DOHH2 (cell line): Measurements from ENCODE around the gene CBR3.

Experiments used
- CTCF ChIP-seq: fragments of 200-600 bp; sonication (generic); IDR thresholded peaks from one replicate; pipeline ENCODE4 v1.5.1; 2014; ENCODE audit warnings: antibody characterized with exemption, mild to moderate bottlenecking, low read depth, low read length; ENCODE audit not compliant: poor library complexity, severe bottlenecking
- EZH2phosphoT487 ChIP-seq: fragments of 200-600 bp; sonication (generic); IDR thresholded peaks from 2 replicates; pipeline ENCODE4 v1.6.1; 2017; ENCODE audit warnings: borderline replicate concordance, mild to moderate bottlenecking, antibody characterized with exemption, low read length, moderate library complexity, mixed read lengths

DNA sequence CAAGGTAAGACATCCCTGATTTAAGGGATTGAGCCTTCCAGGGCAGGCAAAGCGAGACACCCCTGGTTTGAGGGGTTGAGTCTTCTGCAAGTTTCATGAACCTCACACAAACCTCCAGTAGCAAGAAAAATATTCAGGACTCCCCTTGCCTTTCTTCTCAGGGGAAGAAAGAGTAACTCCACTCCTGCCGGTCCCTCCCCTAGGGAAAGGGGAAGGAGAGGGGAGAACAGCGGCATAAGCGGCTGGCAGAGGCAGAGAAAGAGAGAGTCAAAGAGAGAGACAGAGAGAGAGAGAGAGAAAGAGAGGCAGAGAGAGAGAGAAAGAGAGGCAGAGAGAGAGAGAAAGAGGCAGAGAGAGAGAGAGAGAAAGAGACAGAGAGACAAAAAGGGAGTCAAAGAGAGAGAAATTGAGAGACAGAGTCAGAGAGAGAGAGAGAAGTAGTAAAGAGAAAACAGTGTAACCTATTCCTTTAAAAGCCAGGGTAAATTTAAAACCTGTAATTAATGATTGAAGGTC, 29.5 kb upstream of the CBR3 start:
- no peak for TF ChIP-seq CTCF
- TF ChIP-seq EZH2phosphoT487: no peak
